NCI-H446 treated with DMSO at 0.1 percent for 48 hours (cell line): ENCODE measurements around the gene BSG.
"Not testable (repeated sequence)": the region's sequence is repeated elsewhere in the genome, so short reads cannot be mapped to it uniquely, and the experiment has no call there.

ENCODE experiments used
- DNase-seq: peaks from one replicate; lab custom pipeline; 2025; lab: John Stamatoyannopoulos, UW

BSG gene

GRCh38 chr19:620166-620862 is 47.9 kb downstream of the BSG start:
- no peak for DNase-seq

GRCh38 chr19:621191-621590 is 48.8 kb downstream of the BSG start:
- not testable (repeated sequence) for DNase-seq

DNA sequence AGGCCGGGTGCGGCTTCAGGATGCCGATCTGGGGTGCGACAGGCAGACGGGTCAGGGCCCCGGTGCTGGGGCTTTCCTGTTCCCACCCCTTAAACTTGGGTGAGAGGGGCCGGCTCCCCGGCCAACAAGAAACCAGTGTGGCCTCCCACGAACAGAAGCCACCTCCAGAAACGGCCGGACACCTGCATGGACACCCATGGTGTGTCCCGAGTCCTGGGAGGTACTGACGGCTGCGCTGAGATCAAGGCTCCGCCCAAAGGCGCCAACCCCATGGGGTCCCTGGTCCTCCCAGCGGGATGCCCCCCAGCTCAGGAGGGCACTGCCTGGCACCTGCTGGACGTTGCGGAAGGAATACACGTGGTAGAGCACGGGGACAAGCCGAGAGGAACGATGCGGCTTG is 49.4 kb downstream of the BSG start:
- DNase-seq, result no peak

DNA sequence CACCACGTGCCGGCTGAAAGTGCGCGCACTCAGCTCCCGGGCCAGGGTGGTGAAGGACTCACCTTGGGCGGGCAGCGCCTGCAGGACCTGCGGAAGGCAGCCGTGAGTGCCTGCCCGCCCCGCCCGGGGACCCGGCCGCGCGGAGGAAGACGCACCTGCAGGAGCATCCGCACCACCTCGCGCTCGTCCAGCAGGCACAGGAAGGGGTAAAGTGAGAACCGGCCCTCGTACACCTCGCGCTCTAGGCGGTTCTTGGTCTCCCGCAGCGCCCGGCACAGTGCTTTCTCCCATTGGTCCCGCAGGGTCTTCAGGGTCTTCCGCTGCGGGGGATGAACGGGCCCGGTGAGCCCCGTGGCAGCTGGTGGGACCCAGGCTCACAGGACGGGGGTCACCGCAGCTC is 50.3 kb downstream of the BSG start:
- DNase-seq, result no peak

- no peak for DNase-seq
These were observed 51.0 kb downstream of the BSG start for GRCh38 chr19:623175-623916.

- no peak for DNase-seq
These were observed 51.6 kb downstream of the BSG start for GRCh38 chr19:623974-624373.

GRCh38 chr19:624433-625109 is 52.2 kb downstream of the BSG start:
- DNase-seq, result no peak

DNA sequence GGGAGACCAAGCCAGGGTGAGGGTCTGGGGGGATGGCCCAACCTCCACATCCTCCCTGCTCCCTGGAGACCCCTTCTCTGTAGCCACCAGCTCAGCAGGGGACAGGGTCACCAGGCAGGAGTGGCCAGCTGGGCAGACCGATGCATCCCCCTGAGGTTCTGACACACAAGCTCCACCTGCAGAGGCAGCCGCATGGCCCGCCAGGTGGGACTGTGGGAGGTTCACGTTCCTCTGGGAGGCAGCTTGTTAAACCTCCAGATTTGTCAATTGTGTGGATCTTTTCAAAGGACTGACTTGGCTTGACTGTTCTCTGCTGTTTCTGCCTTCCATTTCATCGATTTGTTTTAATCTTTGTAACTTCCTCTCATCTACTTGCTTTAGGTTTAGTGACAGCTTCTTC is 52.9 kb downstream of the BSG start:
- no peak for DNase-seq

DNA sequence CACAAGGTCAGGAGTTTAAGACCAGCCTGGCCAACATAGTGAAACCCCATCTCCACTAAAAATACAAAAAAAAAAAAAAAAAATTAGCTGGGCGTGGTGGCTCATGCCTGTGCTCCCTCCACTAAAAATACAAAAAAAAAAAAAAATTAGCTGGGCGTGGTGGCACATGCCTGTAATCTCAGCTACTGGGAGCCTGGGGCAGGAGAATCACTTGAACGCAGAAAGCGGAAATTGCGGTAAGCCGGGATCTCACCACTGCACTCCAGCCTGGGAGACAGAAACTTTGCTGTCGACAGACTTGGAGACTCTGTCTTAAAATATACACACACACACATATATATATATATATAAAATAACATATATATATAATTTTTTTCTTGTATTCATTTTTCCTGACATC is 54.2 kb downstream of the BSG start:
- not testable (repeated sequence) for DNase-seq

- DNase-seq, result no peak
These were observed 55.8 kb downstream of the BSG start for GRCh38 chr19:628168-628567.

GRCh38 chr19:629515-629914 is 57.1 kb downstream of the BSG start:
- DNase-seq, result not testable (repeated sequence)

GRCh38 chr19:629961-630714 is 57.7 kb downstream of the BSG start:
- no peak for DNase-seq

DNA sequence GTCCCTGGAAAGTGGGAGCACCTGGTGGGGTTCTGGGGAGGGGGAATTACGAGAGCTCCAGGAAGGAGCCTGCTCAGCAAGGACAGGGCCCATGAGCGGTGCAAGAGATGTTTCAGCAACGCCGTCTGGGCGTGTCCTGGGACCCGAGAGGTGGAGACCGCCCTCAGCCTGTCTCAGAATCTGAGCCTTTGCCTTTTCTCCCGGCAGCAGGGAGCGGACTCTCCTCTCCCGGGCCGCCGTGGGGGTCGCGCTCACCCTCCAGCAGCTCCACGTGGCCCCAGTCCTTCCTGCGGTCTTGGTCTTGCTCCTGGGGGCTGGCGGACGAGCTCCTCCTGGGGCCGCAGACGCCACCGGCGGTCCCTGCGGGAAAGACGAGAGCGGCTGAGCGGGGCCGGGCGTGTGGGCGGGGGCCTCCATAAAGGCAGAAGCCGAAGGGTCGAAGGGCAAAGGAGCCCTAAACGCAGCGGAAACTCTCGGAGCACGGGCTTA is 60.2 kb downstream of the BSG start:
- DNase-seq, result no peak
